ENCODE results near the gene APOBEC3F.
"Not testable (repeated sequence)": the region's sequence is repeated elsewhere in the genome, so short reads cannot be mapped to it uniquely, and the experiment has no call there.

The APOBEC3F gene

GRCh38 chr22:39040538-39041296 is at the start of gene APOBEC3F:
Gene APOBEC3F, plus strand, starts transcription at chr22:39040864. Its CDS starts 97 bp downstream, at chr22:39040961.
- DNase-seq = peak; percentile 39 to 65 (median 62)

DNA sequence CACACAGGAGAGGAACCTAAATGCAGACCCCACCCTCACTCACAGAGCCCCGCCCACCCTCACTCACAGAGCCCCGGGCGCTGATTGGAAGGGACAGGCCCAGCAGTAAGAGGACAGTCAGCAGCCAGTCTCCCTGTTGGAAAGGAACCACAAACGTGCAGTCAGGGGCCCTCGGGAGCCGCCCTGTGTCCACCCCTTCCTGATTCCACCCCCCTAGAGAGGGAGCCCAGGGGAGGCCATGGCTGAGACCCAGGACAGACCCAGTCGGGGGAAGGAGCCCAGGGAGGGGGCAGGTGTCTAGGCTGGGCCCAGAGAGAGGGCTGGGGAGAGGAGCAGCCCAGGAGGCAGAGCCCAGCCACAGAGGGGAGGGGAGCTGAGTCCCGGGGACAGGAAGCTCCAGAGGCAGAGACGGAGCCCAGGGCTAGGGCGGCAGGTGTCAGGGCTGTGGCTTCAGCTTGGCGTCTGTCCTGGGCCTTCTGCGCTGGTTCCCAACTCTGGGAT is 47.7 kb upstream of the APOBEC3F start:
- peak in 1 of 3 donors; percentile 41 for DNase-seq

DNA sequence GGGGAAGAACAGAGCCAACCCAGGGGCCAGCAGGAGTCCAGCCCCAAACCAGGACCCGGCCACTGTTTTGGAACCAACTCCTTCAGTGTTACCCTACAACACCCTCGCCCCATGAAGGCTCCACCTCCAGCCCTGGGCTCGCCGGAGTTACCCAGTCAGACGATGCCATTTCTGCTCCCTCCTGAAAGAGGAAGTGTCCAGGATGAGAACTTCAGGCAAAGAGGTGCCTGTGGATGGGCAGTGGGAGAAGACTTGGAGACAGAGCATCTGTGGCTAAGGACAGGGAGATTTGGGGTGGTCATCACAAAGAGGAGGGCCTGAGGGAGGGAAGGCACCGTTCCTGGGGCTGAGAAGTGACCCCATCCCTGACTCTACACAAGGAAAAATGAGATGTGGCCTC is 44.6 kb upstream of the APOBEC3F start:
- peak in 2 of 3 donors; percentile 30 to 44 for DNase-seq

DNA sequence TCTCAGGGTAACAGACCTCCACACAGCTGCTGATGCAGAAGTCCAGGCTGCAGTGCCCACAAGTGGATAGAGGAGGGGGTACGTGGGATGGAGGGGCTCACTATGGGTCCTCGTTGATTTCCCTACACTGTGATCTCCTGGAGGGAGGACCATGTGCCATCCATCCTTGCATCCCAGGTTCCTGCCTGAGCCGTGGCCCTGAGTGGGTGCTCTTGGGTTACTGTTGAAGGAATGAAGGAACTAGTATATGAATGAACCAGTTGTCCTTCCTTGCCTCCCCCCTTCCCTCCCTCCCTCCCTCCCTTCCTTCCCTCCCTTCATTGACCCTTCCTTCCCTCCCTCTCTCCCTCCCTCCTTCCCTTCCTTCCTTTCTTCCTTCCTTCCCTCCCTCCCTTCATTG is 43.1 kb upstream of the APOBEC3F start:
- DNase-seq = no peak

DNA sequence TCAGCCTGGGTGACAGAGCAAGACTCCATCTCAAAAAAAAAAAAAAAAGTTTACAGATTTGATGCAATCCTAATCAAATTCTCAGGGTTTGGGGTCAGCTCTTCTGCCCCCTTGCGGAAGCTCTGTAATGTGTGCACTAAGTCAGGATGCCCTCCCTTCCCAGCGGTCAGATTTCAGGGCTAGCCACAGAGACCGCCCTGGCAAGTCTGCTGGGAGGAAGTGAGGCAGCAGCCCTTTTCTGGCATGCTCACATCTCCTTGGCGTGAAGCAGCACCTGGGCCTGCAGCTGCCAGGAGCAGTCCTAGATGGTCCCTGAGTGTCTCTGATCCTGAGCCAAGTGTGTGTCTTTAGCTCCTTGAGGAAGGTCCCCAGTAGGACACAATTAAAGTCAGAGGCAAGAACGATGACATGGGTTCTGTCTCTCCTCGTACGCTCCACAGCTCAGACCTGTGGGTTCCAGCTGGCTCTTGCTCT is 37.5 kb upstream of the APOBEC3F start:
- peak; percentile 90 to 93 (median 91) for DNase-seq

GRCh38 chr22:39007177-39007576 is 33.5 kb upstream of the APOBEC3F start:
- no peak for DNase-seq

GRCh38 chr22:39008271-39008850 is 32.3 kb upstream of the APOBEC3F start:
- DNase-seq = not testable (repeated sequence)

- DNase-seq = no peak
Measured at GRCh38 chr22:39010946-39011345, 29.7 kb upstream of the APOBEC3F start.

GRCh38 chr22:39012533-39013511 is 27.8 kb upstream of the APOBEC3F start:
- DNase-seq = no peak

DNA sequence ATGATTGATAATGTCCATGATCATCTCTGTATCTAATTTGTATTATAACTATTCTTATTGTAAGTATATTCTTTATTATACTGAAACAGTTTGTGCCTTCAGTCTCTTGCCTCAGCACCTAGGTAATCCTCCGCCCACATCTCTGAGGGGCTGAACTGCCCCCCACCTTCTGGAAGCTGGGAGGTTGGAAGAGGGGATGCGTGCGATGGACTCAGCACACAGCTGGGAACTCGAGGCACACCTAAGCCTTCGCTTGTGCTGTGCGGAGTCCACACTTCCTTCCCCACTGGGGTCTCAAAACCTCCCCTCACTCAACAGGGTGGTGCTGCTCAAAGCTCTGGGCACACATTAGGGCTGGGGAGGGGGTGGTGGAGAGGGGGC is 27.1 kb upstream of the APOBEC3F start:
- DNase-seq = not testable (repeated sequence)

DNA sequence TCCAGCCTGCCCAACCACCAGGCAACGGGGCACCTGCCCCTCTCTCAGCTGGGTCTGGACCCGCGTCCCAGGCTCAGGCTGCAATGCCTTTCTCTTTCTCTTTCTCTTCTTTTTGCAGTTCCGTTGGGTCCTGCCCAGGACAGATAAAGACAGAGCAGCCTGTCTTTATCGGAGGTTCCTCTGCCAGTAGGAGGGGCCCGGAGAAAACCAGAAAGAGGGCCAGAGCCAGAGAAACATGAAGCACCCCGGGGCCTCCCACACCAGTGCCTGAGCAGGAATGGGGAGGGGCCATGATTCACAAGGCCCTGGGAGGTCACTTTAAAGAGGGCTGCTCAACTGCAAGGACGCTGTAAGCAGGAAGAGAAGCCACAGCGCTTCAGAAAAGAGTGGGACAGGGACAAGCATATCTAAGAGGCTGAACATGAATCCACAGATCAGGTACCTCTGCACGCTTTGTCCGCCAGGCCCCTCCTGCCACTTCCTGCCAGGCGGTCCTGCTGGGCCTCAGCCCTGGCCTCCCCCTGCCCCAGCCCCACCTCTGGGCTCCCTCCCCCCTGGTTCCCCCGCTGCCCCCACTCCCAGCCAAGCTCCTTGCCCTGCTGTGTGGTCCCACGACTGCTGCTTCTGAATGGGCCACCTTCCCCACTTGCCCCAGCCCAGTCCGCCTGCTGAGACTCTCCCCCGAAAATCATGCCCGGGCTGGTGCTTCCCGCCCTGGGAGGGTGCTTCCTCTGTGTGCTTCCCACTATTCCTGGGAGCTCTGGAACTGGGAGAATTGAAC is 26.5 kb upstream of the APOBEC3F start, which contains the start of gene APOBEC3C:
Gene APOBEC3C, plus strand, starts transcription at position 316 of the 781 bp plus-strand sequence. Its CDS starts 106 bp downstream, at position 422.
- peak; percentile 87 to 91 (median 89) for DNase-seq

DNA sequence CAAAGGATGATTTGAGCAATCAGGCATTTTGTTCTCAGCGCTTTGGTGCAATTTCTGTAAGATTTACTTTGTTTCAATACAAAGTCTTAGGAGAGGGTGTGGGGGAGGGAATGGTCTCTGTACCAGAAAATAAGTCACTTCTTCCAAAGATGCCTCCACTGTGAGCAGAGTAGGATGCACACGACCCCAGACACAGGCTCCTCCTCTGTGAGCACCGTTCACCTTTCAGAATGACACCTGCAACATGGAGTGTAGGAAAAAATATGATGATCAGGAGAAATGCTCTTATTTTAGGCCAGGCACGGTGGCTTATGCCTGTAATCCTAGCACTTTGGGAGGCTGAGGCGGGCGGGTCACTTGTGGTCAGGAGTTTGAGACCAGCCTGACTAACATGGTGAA is 25.9 kb upstream of the APOBEC3F start:
- DNase-seq = not testable (repeated sequence)

DNA sequence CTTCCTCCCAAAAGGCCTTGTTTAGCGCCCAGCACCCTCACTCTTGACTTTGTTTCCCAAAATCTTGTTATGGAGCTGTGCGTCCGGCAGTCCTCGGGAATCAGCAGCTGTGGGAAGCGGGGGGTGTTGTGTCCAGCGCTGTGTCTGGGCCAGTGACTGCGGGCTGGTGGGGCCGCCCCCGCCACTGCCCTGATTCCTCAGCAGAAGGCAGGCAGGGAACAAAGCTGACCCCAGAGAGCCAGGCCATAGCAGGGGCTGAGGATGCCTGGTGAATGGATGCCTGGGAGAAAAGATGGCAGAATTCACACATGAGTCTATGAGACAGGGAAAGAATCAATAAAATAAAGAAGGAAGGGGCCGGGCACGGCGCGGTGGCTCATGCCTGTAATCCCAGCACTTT is 24.1 kb upstream of the APOBEC3F start:
- no peak for DNase-seq

- DNase-seq = no peak
Measured at GRCh38 chr22:39017596-39018365, 22.9 kb upstream of the APOBEC3F start.

DNA sequence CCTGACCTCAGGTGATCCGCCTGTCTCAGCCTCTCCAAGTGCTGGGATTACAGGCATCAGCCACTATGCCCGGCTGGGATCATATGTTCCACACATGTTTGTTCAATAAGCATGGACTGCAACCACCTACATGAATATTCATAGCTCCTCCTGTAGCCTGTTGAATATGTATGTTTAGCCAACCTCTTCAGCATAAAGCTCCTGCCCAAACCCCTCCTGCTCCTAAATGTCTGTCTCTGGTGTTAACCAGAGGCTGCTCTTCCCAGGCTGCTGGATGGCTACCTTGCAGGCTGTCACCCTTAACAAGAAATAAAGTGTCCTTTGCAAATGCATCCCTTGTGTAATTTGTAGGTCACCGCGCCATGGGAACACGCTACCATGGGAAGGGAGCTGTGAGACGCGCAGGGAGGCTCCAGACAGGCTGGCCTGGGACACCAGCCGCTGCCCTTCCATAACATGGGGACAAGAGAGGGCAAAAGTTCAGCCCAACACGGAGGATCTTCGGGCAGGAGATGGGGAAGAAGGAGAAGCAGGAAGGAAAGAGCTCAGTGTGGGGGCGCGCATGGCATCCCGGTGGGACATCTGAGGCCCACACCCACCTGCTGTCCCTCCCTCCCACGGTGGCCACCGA is 20.5 kb upstream of the APOBEC3F start:
- DNase-seq = not testable (repeated sequence)

GRCh38 chr22:39021552-39022250 is 19.0 kb upstream of the APOBEC3F start:
- no peak for DNase-seq

DNA sequence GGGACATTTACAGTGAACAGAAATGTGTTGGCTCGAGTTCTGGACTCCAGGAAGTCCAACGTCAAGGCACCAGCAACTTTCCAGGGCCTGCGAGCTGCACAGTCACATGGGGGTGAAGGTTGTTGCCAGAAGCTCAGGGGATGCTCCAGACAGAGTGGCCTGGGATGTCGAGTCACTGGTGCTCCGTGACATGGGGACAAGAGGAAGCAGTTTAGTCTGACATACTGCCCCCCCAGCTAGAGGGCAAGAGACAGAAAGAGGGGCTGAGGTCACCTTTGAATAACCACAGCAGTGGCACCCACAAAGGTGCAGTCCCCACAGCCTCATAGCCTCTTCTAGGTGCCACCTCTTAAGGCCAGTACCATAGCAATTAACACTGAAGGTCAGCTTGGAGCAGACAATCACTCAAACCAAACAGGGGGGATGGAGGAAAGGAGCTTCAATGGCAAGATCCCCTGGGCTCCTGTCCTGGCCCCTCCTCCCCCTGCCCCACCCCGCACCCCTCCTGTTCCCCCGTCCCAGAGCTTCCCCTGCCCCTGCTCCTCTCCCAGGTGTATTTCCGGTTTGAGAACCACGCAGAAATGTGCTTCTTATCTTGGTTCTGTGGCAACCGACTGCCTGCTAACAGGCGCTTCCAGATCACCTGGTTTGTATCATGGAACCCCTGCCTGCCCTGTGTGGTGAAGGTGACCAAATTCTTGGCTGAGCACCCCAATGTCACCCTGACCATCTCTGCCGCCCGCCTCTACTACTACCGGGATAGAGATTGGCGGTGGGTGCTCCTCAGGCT is 15.9 kb upstream of the APOBEC3F start:
- no peak for DNase-seq

DNA sequence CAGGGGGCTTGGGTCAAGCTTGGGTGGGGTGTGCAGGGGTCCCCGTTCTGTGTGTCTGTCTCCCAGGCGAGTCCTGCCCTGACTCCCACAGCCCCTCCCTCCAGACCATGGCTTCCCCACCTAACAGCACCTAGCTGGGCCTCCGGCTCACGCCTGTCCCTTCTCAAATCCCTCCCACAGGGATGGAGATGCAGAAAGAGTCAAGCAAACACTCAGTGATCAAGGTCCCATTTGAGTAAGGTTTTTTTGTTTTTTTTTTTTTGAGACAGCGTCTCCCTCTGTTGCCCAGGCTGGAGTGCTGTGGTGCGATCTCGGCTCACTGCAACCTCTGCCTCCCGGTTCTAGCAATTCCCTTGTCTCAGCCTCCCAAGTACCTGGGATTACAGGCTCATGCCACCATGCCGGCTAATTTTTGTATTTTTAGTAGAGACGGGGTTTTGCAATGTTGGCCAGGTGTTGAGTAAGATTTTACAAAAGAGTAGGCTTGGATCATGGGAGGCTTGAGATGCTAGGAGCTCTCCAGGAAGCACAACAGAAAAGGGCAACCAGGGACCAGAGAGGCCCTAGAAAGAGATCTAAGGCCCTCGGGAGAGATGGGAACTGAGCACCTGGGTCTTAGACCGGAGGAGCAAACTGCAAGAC is 14.0 kb upstream of the APOBEC3F start:
- DNase-seq = no peak

GRCh38 chr22:39027717-39028116 is 12.9 kb upstream of the APOBEC3F start:
- DNase-seq = no peak
